ENCODE results near the gene ACSM6. TPM values are rescaled to one million over a fixed set of nuclear protein-coding genes. Genes with fewer than 3 reads are reported as not detected.
A peak's percentile ranks its signal among the peaks of the same experiment; 100 is the strongest.

ACSM6 gene
- total and polyA plus RNA-seq, 5 donors from 2014 or later = not detected

DNA sequence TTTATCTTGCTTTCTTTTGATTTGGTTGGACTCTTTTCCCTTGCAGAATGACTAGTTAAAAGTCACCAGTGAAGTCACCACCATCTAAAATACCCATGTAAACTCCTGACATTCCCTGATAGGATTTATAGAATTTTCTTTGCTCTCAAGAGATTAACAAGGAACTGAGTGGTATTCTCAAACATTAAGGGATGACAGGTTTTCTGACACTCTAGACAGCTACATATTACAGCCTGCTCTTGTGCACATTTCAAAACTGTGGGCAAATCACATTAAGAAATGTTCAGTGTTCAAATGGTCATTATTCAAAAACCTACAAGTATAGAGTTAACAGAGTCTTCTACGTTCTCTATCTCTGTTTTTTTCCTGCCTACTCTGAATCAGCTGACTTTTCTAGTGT is 15.8 kb upstream of the ACSM6 start:
- no peaks in the 10 kb centered on the region for H3K9me3 ChIP-seq (ENCODE audit: control insufficient read depth in 2 of 2, low read length in 2 of 2)
- no peaks in the 10 kb centered on the region for H3K36me3 ChIP-seq (ENCODE audit: control insufficient read depth, insufficient read depth, low read length)
- Mint-ChIP-seq H3K4me1 (peaks cover 0 to 3% (median 0%) of the 10 kb centered on the region in 4 donors), H3K27me3 (peaks cover 13% of the 10 kb centered on the region), H3K27ac (no peak overlapping the region), H3K9me3 (peaks cover 0 to 3% (median 0%) of the 10 kb centered on the region in 7 donors), H3K4me3 (no peak overlapping the region), H3K36me3 (no peaks in the 10 kb centered on the region)
- H3K4me1 ChIP-seq (ENCODE audit: control insufficient read depth, insufficient read depth, low read length, poor library complexity, severe bottlenecking) = peaks cover 2% of the 10 kb centered on the region
- peaks cover 10% of the 10 kb centered on the region for H3K27me3 ChIP-seq (ENCODE audit: control insufficient read depth, insufficient read depth, low read length)
- ATAC-seq (ENCODE audit: low read depth in 2 of 2) (no peak), DNase-seq (no peak)
- no peak overlapping the region for H3K27ac ChIP-seq (ENCODE audit: insufficient read depth, low read length, poor library complexity, severe bottlenecking)
- no peak overlapping the region for H3K4me3 ChIP-seq (ENCODE audit: low read depth, low read length)

DNA sequence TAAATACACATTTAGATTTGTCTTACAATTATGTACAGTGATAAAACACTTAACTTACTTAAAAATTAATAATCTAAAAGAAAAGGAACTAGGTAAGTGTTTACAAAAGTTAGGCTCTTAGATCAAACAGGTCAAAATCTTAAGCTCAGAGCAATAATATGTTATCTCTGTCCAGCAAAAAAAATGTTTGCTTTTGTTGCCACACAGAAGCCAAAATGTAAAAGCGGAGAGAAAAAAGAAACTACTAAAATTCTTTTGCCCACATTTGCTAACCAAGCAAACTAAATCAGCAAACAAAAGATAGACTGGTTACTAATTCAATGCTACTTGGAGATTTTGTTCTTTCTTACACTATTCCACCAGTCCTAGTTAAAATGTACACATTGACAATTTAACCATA is 15.2 kb upstream of the ACSM6 start:
- Mint-ChIP-seq H3K27ac (no peak overlapping the region), H3K27me3 (peaks cover 13% of the 10 kb centered on the region), H3K4me3 (no peak overlapping the region), H3K9me3 (peaks cover 0 to 3% (median 0%) of the 10 kb centered on the region in 7 donors), H3K4me1 (peaks cover 0 to 3% (median 0%) of the 10 kb centered on the region in 4 donors), H3K36me3 (no peaks in the 10 kb centered on the region)
- ATAC-seq (ENCODE audit: low read depth in 2 of 2) (no peak), DNase-seq (no peak)
- Histone ChIP-seq H3K27me3 (ENCODE audit: control insufficient read depth, insufficient read depth, low read length) (peaks cover 10% of the 10 kb centered on the region), H3K27ac (ENCODE audit: insufficient read depth, low read length, poor library complexity, severe bottlenecking) (no peak overlapping the region), H3K36me3 (ENCODE audit: control insufficient read depth, insufficient read depth, low read length) (no peaks in the 10 kb centered on the region), H3K9me3 (ENCODE audit: control insufficient read depth in 2 of 2, low read length in 2 of 2) (no peaks in the 10 kb centered on the region), H3K4me3 (ENCODE audit: low read depth, low read length) (no peak overlapping the region), H3K4me1 (ENCODE audit: control insufficient read depth, insufficient read depth, low read length, poor library complexity, severe bottlenecking) (peaks cover 7% of the 10 kb centered on the region)

DNA sequence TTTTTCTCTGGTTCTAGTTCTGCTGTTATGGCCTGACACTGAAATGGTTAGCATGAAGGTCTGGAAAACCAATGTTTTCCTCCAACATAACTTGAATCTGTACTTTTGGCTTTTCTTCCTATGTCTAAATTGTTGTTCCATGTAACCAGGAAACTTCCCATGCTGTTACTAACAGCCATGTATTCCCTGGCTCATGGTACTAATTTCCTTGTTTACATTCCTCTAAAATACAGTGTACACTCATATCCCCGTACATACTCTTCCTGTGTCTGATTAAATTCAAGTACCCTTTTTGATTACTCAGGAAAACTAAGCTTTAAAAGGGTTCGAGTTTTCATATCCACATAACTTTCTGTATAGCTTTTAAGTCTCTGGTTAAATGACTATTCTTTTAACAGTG is 12.3 kb upstream of the ACSM6 start:
- peaks cover 39% of the 10 kb centered on the region for H3K27me3 Mint-ChIP-seq
- no peak for ATAC-seq (ENCODE audit: low read depth in 2 of 2)

DNA sequence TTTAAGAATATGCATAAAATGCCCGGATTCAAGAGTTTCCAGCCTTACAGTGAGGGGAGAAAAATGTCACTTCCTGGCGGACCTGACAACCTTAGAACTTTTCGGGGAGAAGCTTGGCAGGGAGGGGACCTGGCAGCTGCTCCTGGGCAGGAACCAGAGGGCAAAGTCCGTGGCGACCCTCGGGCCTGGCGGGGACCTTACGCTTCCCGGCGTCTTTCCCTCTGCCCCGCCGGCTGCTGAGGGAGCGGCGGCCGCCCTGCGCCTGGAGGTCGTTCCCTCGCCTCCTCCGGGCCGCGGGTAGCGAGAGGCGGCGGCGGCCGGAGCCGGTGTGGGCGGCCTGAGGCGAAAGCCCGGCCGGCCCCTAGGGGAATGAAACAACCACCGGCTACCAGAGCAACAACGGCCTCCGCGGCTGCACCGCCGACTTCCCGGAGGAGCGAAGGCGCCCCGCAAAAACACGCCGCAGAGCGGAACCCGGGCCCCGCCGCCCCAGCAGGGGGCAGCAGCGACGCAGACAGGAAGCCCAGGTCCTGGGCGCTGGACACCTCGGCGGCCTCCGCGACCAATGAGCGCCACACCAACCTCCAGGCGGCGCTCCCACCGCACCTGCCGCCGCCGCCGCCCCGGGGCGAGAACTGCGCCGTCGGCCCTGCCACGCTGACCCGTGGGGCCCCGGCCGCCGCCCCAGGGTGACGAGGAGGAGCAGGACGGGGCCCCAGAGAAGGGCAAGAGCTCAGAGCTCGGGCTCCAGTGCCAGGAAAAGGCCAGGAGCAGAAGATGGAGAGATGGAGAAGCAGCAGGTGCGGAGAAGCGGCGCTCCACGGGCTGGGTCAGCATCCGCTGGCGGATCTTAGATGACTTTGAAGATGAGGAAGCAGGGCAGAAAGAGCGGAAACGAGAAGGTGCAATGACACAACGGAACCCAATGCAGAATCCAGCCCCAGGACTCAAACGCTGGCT is 10.5 kb upstream of the ACSM6 start:
- Mint-ChIP-seq H3K9me3 (peaks cover 0 to 8% (median 0%) of the 10 kb centered on the region in 7 donors), H3K4me1 (peaks cover 0 to 9% (median 4%) of the 10 kb centered on the region in 4 donors), H3K27me3 (peaks cover 51% of the 10 kb centered on the region), H3K36me3 (no peaks in the 10 kb centered on the region), H3K4me3 (peak overlapping the region; percentile 61 to 81 (median 76)), H3K27ac (no peak overlapping the region)
- peak; percentile 10 to 68 (median 24) for DNase-seq
- H3K27me3 ChIP-seq (ENCODE audit: control insufficient read depth, insufficient read depth, low read length) = peaks cover 10% of the 10 kb centered on the region
- peak; percentile 59 to 67 for ATAC-seq (ENCODE audit: low read depth in 2 of 2)
- no peaks in the 10 kb centered on the region for H3K9me3 ChIP-seq (ENCODE audit: control insufficient read depth in 2 of 2, low read length in 2 of 2)
- no peaks in the 10 kb centered on the region for H3K36me3 ChIP-seq (ENCODE audit: control insufficient read depth, insufficient read depth, low read length)
- no peak overlapping the region for H3K4me3 ChIP-seq (ENCODE audit: low read depth, low read length)
- no peak overlapping the region for H3K27ac ChIP-seq (ENCODE audit: insufficient read depth, low read length, poor library complexity, severe bottlenecking)
- H3K4me1 ChIP-seq (ENCODE audit: control insufficient read depth, insufficient read depth, low read length, poor library complexity, severe bottlenecking) = peaks cover 8% of the 10 kb centered on the region

More for the DNA sequence above, 12.3 kb upstream of the ACSM6 start:
- DNase-seq = no peak
- no peaks in the 10 kb centered on the region for H3K36me3 ChIP-seq (ENCODE audit: control insufficient read depth, insufficient read depth, low read length)
- H3K9me3 ChIP-seq (ENCODE audit: control insufficient read depth in 2 of 2, low read length in 2 of 2) = no peaks in the 10 kb centered on the region
- Mint-ChIP-seq H3K4me1 (peaks cover 0 to 9% (median 1%) of the 10 kb centered on the region in 4 donors), H3K4me3 (no peak overlapping the region), H3K36me3 (no peaks in the 10 kb centered on the region), H3K9me3 (peaks cover 0 to 8% (median 0%) of the 10 kb centered on the region in 7 donors), H3K27ac (no peak overlapping the region)
- peaks cover 10% of the 10 kb centered on the region for H3K27me3 ChIP-seq (ENCODE audit: control insufficient read depth, insufficient read depth, low read length)
- H3K27ac ChIP-seq (ENCODE audit: insufficient read depth, low read length, poor library complexity, severe bottlenecking) = no peak overlapping the region
- H3K4me1 ChIP-seq (ENCODE audit: control insufficient read depth, insufficient read depth, low read length, poor library complexity, severe bottlenecking) = peaks cover 8% of the 10 kb centered on the region
- no peak overlapping the region for H3K4me3 ChIP-seq (ENCODE audit: low read depth, low read length)

DNA sequence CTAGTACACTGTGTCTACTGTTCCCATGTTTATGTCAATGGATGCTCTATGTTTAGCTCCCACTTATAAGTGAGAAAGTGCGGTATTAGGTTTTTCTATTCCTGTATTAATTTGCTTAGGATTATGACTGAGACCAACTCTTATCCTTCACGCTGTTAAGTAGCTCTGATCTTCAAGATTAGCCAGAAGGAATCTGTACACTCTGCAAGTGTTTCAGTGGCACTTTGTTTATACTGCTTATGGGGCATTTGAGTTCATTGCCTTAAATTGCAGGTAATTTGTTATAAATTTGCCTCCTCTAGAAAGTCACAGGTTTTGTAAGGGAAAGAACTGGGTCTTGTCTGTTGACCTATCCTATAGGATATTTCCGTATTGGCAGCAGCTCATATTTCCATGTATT is 6.4 kb upstream of the ACSM6 start:
- Mint-ChIP-seq H3K4me3 (no peak overlapping the region), H3K9me3 (peaks cover 0 to 6% (median 0%) of the 10 kb centered on the region in 7 donors), H3K27me3 (peaks cover 45% of the 10 kb centered on the region), H3K36me3 (no peaks in the 10 kb centered on the region), H3K4me1 (peaks cover 0 to 9% (median 4%) of the 10 kb centered on the region in 4 donors), H3K27ac (no peak overlapping the region)
- H3K36me3 ChIP-seq (ENCODE audit: control insufficient read depth, insufficient read depth, low read length) = no peaks in the 10 kb centered on the region
- ATAC-seq (ENCODE audit: low read depth in 2 of 2) (no peak), DNase-seq (no peak)
- no peak overlapping the region for H3K27ac ChIP-seq (ENCODE audit: insufficient read depth, low read length, poor library complexity, severe bottlenecking)
- H3K27me3 ChIP-seq (ENCODE audit: control insufficient read depth, insufficient read depth, low read length) = peaks cover 3% of the 10 kb centered on the region
- peaks cover 8% of the 10 kb centered on the region for H3K4me1 ChIP-seq (ENCODE audit: control insufficient read depth, insufficient read depth, low read length, poor library complexity, severe bottlenecking)
- H3K9me3 ChIP-seq (ENCODE audit: control insufficient read depth in 2 of 2, low read length in 2 of 2) = no peaks in the 10 kb centered on the region
- H3K4me3 ChIP-seq (ENCODE audit: low read depth, low read length) = no peak overlapping the region

DNA sequence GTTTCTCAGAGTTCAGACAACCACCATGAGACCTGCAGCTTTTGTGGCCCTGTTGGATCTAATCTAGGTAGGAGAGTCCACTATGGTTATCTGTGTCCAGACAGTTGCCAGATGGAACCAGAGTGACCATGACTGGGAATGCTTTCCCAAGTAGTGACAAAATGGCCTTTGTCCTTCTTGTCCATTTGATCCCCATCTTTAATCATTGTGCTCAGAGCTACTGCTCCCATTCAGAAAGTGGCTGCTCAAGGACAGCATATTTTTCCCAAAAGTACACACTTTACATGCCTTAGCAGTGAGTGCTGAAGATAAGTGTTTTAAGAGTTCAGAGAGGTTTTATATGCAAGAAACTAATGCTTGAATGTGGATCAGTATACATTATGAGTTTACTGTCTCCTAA is 5.4 kb upstream of the ACSM6 start:
- H3K4me1 Mint-ChIP-seq = peaks cover 0 to 7% (median 4%) of the 10 kb centered on the region in 4 donors

DNA sequence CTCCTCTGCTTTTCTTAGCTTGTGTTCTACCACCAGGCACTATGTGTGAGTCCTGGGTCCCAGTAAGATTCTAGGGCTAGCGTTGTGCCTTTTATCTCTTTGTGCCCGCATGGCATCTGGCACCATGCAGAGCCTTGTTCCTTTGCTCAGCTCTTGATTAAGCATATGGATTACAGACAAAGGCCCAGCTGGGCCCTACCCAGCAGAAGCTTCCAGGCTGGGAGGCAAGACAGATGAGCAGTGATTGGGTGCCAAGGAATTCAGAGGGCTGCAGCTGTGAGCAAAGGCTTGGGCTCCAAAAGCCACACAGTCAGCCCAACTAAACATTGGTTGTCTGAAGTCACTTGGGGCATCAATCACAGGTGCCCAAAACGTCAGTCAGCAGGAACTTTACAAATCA is 2.0 kb downstream of the ACSM6 start:
- Mint-ChIP-seq H3K4me3 (no peak overlapping the region), H3K9me3 (peaks cover 0 to 6% (median 1%) of the 10 kb centered on the region in 7 donors), H3K36me3 (no peaks in the 10 kb centered on the region), H3K27ac (no peak overlapping the region), H3K4me1 (peaks cover 0 to 4% (median 0%) of the 10 kb centered on the region in 4 donors), H3K27me3 (peaks cover 14% of the 10 kb centered on the region)
- Histone ChIP-seq H3K4me3 (ENCODE audit: low read depth, low read length) (no peak overlapping the region), H3K4me1 (ENCODE audit: control insufficient read depth, insufficient read depth, low read length, poor library complexity, severe bottlenecking) (no peaks in the 10 kb centered on the region), H3K27me3 (ENCODE audit: control insufficient read depth, insufficient read depth, low read length) (peaks cover 2% of the 10 kb centered on the region), H3K9me3 (ENCODE audit: control insufficient read depth in 2 of 2, low read length in 2 of 2) (no peaks in the 10 kb centered on the region), H3K36me3 (ENCODE audit: control insufficient read depth, insufficient read depth, low read length) (no peaks in the 10 kb centered on the region), H3K27ac (ENCODE audit: insufficient read depth, low read length, poor library complexity, severe bottlenecking) (no peak overlapping the region)
- ATAC-seq (ENCODE audit: low read depth in 2 of 2) (no peak), DNase-seq (no peak)

More for the DNA sequence above, 5.4 kb upstream of the ACSM6 start:
- ATAC-seq (ENCODE audit: low read depth in 2 of 2) = no peak
- Histone ChIP-seq H3K9me3 (ENCODE audit: control insufficient read depth in 2 of 2, low read length in 2 of 2) (no peaks in the 10 kb centered on the region), H3K4me3 (ENCODE audit: low read depth, low read length) (no peak overlapping the region), H3K4me1 (ENCODE audit: control insufficient read depth, insufficient read depth, low read length, poor library complexity, severe bottlenecking) (peaks cover 3% of the 10 kb centered on the region), H3K27ac (ENCODE audit: insufficient read depth, low read length, poor library complexity, severe bottlenecking) (no peak overlapping the region), H3K36me3 (ENCODE audit: control insufficient read depth, insufficient read depth, low read length) (no peaks in the 10 kb centered on the region), H3K27me3 (ENCODE audit: control insufficient read depth, insufficient read depth, low read length) (peaks cover 1% of the 10 kb centered on the region)
- Mint-ChIP-seq H3K4me3 (no peak overlapping the region), H3K27me3 (peaks cover 45% of the 10 kb centered on the region), H3K36me3 (no peaks in the 10 kb centered on the region), H3K27ac (no peak overlapping the region), H3K9me3 (peaks cover 0 to 7% (median 0%) of the 10 kb centered on the region in 7 donors)
- DNase-seq = no peak

Measured in CD4-positive, CD25-positive, alpha-beta regulatory T cell (primary cell).